GM12801 (cell line): ENCODE data around the gene PRCD.

Experiments
- TF ChIP-seq, protein P1 (sequence below): IDR thresholded peaks from one replicate; pipeline ENCODE4 v1.5.1; 2011; ENCODE audit warnings: control low read depth; ENCODE audit not compliant: insufficient read length; ENCODE audit errors: extremely low read depth

The PRCD gene

DNA sequence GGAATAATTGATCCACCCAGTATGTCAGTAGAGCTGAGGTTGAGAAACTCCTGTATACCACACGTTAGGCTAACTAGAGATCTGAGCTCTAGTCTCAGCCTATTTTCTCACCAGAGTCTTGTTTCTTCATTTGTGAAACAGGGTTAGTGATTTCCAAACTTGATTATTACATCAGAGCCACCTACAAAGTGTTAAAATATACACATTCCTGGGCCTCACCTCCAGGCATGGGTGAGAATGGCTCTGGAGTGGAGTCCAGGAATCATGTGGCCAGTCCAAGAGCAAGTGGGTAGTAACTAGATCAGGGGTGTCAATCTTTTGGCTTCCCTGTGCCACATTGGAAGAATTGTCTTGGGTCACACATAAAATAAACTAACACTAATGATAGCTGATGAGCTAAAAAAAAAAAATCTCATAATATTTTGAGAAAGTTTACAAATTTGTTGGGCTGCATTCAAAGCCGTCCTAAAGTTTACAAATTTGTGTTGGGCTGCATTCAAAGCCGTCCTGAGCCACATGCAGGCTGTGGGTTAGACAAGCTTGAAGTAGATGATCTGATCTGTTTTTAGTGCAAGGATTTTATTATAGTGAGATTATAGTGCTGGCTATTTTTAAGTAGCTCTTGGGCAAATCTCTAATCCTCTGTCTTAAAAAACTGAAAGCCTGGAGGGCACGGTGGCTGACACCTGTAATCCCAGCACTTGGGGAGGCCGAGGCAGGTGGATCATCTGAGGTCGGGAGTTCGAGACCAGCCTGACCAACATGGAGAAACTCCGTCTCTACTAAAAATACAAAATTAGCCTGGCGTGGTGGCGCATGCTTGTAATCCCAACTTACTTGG lies 20.4 kb downstream of the PRCD start:
- TF ChIP-seq, protein P1, sequence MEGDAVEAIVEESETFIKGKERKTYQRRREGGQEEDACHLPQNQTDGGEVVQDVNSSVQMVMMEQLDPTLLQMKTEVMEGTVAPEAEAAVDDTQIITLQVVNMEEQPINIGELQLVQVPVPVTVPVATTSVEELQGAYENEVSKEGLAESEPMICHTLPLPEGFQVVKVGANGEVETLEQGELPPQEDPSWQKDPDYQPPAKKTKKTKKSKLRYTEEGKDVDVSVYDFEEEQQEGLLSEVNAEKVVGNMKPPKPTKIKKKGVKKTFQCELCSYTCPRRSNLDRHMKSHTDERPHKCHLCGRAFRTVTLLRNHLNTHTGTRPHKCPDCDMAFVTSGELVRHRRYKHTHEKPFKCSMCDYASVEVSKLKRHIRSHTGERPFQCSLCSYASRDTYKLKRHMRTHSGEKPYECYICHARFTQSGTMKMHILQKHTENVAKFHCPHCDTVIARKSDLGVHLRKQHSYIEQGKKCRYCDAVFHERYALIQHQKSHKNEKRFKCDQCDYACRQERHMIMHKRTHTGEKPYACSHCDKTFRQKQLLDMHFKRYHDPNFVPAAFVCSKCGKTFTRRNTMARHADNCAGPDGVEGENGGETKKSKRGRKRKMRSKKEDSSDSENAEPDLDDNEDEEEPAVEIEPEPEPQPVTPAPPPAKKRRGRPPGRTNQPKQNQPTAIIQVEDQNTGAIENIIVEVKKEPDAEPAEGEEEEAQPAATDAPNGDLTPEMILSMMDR: no peak

DNA sequence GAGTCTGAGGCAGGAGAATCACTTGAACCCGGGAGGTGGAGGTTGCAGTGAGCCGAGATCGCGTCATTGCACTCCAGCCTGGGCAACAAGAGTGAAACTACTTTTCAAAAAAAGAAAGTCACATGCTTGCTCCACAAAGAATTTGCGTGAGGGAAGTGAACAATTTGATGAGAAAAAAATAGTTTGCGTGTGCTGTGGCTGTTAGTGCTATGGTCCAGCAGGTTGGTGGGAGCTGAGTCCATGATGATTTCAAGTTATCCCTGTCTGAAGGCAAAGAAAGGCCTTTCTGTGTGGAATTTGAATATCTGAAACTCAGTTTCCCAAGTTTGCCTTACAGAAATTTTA lies 21.0 kb downstream of the PRCD start:
- TF ChIP-seq, protein P1: no peak

GRCh38 chr17:76561332-76561731 lies 21.5 kb downstream of the PRCD start:
- TF ChIP-seq, protein P1: no peak

DNA sequence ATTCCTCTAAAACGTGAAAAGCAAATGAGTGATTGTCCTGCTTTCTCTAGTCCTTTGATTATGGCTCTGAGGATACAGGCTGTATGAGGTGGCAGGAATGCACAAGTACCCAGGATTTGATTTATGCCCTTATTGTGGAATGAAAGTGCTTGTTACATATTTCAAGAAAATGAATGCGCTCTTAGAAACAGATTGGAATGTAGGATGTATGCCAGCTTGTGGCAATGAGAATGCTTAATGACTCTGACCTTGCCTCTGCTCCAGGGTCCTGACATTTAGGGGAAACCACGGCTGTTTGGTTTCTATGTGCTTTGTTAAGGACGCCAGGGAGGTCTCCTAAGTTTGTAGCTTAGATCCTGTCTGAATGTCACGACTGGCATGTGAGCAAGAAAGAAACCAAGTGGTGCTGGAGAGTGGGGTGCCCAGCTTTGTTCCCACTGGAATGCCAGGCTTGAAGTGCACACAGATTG lies 22.0 kb downstream of the PRCD start:
- TF ChIP-seq, protein P1: no peak

DNA sequence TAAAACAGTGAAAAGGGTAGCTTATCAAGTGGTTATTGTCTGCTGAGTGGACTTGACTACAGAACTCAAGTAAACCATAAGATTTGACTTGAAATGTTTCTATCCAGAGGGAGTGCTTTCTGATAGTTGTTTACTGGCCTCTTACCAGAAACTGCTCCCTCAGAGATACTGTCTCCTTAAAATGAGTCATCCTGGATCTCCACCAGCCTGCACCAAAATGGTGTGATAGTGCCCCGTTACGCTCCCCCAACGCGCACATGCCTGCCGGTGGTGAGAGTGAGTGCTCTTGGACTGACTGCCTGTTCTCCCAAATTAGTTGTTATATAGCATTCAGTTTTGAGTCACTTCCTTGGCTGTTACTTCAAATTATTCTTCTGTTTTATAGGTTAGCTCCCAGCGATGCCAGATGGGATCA lies 22.9 kb downstream of the PRCD start:
- TF ChIP-seq, protein P1: no peak

DNA sequence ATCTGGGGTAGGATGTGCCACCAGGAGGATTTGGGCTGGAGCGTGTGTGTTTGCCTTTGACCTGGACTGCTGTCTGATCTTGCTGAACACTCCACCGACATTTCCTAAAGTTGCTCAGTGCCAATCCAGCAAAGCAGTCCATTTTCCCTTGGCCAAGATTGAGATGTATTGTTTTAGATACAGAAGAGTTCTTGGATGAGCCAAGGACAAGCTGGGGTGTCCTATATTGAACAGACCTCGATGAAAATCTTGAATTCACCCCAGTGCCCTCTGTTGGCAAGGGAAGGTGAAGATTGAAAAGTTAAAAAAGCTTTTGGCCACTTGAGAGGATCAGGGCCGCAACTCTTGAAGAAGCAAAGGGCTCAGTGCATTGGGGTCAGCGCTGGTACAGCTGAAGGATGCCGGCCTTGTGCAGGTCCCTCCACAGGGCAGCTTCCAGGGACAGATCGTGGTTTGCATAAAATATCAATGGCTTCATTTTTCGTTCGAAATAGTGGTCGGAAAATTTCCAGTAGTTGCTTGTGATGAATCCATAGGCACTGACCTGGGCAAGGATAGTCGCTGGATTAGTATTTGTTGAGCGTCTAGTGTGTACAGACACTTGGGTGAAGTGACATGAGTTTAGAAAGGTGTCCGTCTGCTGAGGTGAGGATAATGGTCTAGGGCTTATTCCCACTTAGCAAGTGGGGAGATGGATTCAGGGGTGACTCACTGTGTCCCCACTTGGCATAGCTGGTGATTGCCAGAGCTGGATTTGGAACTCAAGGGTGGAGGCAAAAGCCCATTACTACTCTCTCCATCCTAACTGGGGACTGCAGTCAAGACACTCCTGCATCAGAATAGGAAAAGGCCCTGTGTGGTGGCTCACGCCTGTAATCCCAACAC lies 26.1 kb downstream of the PRCD start:
- TF ChIP-seq, protein P1: no peak

- TF ChIP-seq, protein P1: no peak
Measured at GRCh38 chr17:76566613-76566943, 26.7 kb downstream of the PRCD start.
